ENCODE measurements around the gene NME3. TPM values are rescaled to one million over a fixed set of nuclear protein-coding genes. Genes with fewer than 3 reads are reported as not detected.
A peak's percentile ranks its signal among the peaks of the same experiment; 100 is the strongest.

The NME3 gene
- total RNA-seq, 1 donor from 2014 or later: 57.7 TPM

GRCh38 chr16:1774448-1774780 lies 3.1 kb upstream of the NME3 start:
- H3K36me3 Mint-ChIP-seq: no peaks in the 10 kb centered on the region
- H3K27ac Mint-ChIP-seq: no peak overlapping the region
- no peak for TF ChIP-seq CTCF (IDR thresholded peaks at IDR 0.05; ENCODE audit: unreplicated experiment)
- DNase-seq (ENCODE audit: low spot score in 2 of 2, unreplicated experiment in 2 of 2): no peak
- H3K4me1 Mint-ChIP-seq: peaks cover 21% of the 10 kb centered on the region
- H3K4me3 Mint-ChIP-seq: peak overlapping the region; percentile 94
- H3K9me3 Mint-ChIP-seq: no peaks in the 10 kb centered on the region
- H3K27me3 Mint-ChIP-seq (ENCODE audit: low read depth): no peaks in the 10 kb centered on the region

GRCh38 chr16:1773703-1774447 lies 2.5 kb upstream of the NME3 start:
- H3K27ac Mint-ChIP-seq: peak overlapping the region; percentile 34
- DNase-seq (ENCODE audit: low spot score in 2 of 2, unreplicated experiment in 2 of 2): no peak
- no peaks in the 10 kb centered on the region for H3K36me3 Mint-ChIP-seq

DNA sequence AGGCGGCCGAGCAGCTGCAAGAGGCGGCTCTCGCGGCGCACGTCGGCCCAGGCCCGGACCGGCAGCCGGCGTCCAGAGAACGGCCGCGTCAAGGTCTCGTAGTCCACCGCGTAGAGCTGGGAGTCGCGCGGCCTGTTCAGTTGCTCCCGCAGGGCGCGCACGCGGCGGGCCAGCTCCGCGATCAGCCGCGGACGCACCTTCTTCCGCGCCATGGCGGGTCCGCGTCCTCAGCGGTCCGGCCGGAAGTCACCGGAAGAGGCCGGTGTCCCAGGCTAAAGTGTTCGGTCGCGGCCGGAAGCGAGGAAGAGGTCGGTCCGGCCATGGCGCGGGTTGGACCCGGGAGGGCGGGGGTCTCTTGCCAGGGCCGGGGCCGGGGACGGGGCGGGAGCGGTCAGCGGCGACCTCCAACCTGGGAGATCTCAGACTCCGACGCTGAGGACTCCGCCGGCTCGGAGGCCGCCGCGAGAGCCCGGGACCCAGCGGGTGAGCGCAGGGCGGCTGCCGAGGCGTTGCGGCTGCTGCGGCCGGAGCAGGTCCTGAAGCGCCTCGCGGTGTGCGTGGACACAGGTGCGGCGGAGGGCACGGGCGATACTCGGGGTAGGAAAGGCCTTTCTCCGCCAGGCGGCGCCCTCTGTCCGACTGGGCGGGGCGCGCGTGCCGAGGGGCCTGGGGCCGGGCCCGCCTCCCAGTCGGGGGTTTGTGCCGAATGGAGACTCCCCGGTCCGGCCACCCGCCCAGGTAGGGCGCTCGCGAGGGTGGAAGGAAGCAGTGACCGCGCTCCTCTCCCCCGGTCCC lies 1.8 kb upstream of the NME3 start, which contains the start of gene MRPS34:
MRPS34 (minus strand) TSS at position 227 of the 795 bp plus-strand sequence; CDS start at position 212, 15 bp downstream.
- Mint-ChIP-seq H3K27ac (peak within 1 kb of the TSS; percentile 94), H3K9me3 (no peaks in the 10 kb centered on the region), H3K4me1 (peaks cover 21% of the 10 kb centered on the region), H3K4me3 (peak within 1 kb of the TSS; percentile 94), H3K27me3 (ENCODE audit: low read depth) (no peaks in the 10 kb centered on the region), H3K36me3 (peaks cover under 1% of the 10 kb centered on the region)
- peak; percentile 76 to 86 for DNase-seq (ENCODE audit: low spot score in 2 of 2, unreplicated experiment in 2 of 2)
- peak; percentile 93 for TF ChIP-seq CTCF (IDR thresholded peaks at IDR 0.05; ENCODE audit: unreplicated experiment)

More at GRCh38 chr16:1773703-1774447, 2.5 kb upstream of the NME3 start:
- peaks cover 21% of the 10 kb centered on the region for H3K4me1 Mint-ChIP-seq
- no peaks in the 10 kb centered on the region for H3K9me3 Mint-ChIP-seq
- TF ChIP-seq CTCF (IDR thresholded peaks at IDR 0.05; ENCODE audit: unreplicated experiment): peak; percentile 37
- H3K4me3 Mint-ChIP-seq: peak overlapping the region; percentile 94
- no peaks in the 10 kb centered on the region for H3K27me3 Mint-ChIP-seq (ENCODE audit: low read depth)

GRCh38 chr16:1772362-1772907 lies 1.1 kb upstream of the NME3 start, which contains the start of gene EME2:
EME2 (plus strand) TSS chr16:1772810; CDS start chr16:1773228, 418 bp downstream.
- Mint-ChIP-seq H3K27ac (peak within 1 kb of the TSS; percentile 94), H3K36me3 (peaks cover 3% of the 10 kb centered on the region), H3K9me3 (no peaks in the 10 kb centered on the region), H3K4me3 (peak within 1 kb of the TSS; percentile 94), H3K27me3 (ENCODE audit: low read depth) (no peaks in the 10 kb centered on the region), H3K4me1 (peaks cover 21% of the 10 kb centered on the region)
- no peak for DNase-seq (ENCODE audit: low spot score in 2 of 2, unreplicated experiment in 2 of 2)
- TF ChIP-seq CTCF (IDR thresholded peaks at IDR 0.05; ENCODE audit: unreplicated experiment): no peak

DNA sequence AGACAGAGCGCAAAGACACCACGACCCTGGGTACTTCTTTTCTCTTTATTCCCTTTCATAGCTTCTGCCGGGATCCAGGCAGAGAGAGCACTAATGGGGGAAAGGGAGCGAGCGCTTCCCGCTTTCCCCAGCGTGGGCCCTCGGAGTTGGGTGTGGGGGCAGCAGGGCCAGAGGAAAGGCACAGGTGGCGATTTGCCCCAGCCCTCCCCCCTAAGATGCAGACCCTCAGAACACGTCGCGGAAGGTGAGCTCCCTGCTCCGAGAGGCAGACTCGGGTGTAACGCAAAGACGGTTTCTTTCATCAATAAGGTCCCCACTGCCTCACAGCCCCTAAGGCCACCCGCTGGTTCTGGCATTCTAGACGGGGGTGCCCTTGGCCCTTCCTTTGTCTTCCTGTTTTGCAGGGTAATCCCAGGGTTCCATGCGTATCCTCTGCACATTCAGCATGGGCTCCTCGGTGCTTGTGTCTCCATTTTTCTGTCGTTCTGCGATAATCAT lies 570 bp upstream of the NME3 start:
- H3K27me3 Mint-ChIP-seq (ENCODE audit: low read depth): no peaks in the 10 kb centered on the region
- peak overlapping the region; percentile 94 for H3K27ac Mint-ChIP-seq
- no peak for TF ChIP-seq CTCF (IDR thresholded peaks at IDR 0.05; ENCODE audit: unreplicated experiment)
- peaks cover 5% of the 10 kb centered on the region for H3K36me3 Mint-ChIP-seq
- DNase-seq (ENCODE audit: low spot score in 2 of 2, unreplicated experiment in 2 of 2): no peak
- peaks cover 21% of the 10 kb centered on the region for H3K4me1 Mint-ChIP-seq
- H3K4me3 Mint-ChIP-seq: peak overlapping the region; percentile 94
- no peaks in the 10 kb centered on the region for H3K9me3 Mint-ChIP-seq

All from mesothelial cell of epicardium (in vitro differentiated cells).